ENCODE measurements around the gene ADSL. TPM values are rescaled to one million over a fixed set of nuclear protein-coding genes. Genes with fewer than 3 reads are reported as not detected.

The ADSL gene
- total and polyA plus RNA-seq, 4 donors: 19.4 to 54.5 (median 39.8) TPM

DNA sequence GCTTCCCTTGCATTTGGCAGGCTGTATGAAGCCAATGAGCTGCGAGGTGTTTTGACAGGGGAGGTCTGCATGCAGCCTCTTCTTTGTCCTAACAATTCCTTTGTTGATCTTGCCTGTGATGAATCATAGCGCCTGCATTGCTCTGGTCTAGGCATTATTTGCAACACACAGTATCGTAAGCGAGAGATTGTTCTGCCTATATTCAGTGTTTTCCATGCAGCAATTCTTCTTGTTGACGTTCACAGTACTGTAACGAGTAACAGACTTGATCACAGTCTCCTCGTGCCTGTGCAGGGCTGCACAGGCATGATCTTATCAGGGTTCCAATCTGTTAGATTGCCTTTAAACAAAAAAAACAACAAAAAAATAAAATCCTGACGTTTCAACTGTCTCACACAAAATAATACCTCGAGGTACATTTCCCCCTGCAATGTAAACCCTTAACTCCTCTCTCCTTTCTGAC is 13.9 kb upstream of the ADSL start:
- H3K27ac ChIP-seq (ENCODE audit: low read depth in 1 of 2, low read length in 2 of 2): no peak overlapping the region
- no peaks in the 10 kb centered on the region for H3K27me3 ChIP-seq (ENCODE audit: control insufficient read depth in 4 of 4, insufficient read depth in 4 of 4, low read length in 3 of 4)
- H3K9me3 ChIP-seq (ENCODE audit: control insufficient read depth in 4 of 4, low read length in 3 of 4): no peaks in the 10 kb centered on the region
- 84% methylated on average over 9 of the region's 9 CpGs for WGBS
- TF ChIP-seq HNF4A (conservative IDR thresholded peaks at IDR 0.05) (no peak), NR2F2 (IDR thresholded peaks at IDR 0.05) (no peak), ATF3 (IDR thresholded peaks at IDR 0.05) (no peak), GABPA (IDR thresholded peaks at IDR 0.05 in 1 of 2, conservative IDR thresholded peaks at IDR 0.05 in 1 of 2) (no peak), JUND (IDR thresholded peaks at IDR 0.05) (no peak), RAD21 (IDR thresholded peaks at IDR 0.05) (no peak), TAF1 (conservative IDR thresholded peaks at IDR 0.05) (no peak), HNF4G (IDR thresholded peaks at IDR 0.05) (no peak), FOXA1 (IDR thresholded peaks at IDR 0.05) (no peak), RXRA (IDR thresholded peaks at IDR 0.05) (no peak), ZBTB33 (IDR thresholded peaks at IDR 0.05) (no peak), FOXA2 (IDR thresholded peaks at IDR 0.05) (no peak), YY1 (IDR thresholded peaks at IDR 0.05) (no peak), MAX (IDR thresholded peaks at IDR 0.05) (no peak), EGR1 (IDR thresholded peaks at IDR 0.05; ENCODE audit: low read depth in 2 of 2) (no peak), SP1 (IDR thresholded peaks at IDR 0.05) (no peak)
- TF ChIP-seq, protein P1, sequence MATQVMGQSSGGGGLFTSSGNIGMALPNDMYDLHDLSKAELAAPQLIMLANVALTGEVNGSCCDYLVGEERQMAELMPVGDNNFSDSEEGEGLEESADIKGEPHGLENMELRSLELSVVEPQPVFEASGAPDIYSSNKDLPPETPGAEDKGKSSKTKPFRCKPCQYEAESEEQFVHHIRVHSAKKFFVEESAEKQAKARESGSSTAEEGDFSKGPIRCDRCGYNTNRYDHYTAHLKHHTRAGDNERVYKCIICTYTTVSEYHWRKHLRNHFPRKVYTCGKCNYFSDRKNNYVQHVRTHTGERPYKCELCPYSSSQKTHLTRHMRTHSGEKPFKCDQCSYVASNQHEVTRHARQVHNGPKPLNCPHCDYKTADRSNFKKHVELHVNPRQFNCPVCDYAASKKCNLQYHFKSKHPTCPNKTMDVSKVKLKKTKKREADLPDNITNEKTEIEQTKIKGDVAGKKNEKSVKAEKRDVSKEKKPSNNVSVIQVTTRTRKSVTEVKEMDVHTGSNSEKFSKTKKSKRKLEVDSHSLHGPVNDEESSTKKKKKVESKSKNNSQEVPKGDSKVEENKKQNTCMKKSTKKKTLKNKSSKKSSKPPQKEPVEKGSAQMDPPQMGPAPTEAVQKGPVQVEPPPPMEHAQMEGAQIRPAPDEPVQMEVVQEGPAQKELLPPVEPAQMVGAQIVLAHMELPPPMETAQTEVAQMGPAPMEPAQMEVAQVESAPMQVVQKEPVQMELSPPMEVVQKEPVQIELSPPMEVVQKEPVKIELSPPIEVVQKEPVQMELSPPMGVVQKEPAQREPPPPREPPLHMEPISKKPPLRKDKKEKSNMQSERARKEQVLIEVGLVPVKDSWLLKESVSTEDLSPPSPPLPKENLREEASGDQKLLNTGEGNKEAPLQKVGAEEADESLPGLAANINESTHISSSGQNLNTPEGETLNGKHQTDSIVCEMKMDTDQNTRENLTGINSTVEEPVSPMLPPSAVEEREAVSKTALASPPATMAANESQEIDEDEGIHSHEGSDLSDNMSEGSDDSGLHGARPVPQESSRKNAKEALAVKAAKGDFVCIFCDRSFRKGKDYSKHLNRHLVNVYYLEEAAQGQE (IDR thresholded peaks at IDR 0.05): no peak
- TF ChIP-seq, protein P2, sequence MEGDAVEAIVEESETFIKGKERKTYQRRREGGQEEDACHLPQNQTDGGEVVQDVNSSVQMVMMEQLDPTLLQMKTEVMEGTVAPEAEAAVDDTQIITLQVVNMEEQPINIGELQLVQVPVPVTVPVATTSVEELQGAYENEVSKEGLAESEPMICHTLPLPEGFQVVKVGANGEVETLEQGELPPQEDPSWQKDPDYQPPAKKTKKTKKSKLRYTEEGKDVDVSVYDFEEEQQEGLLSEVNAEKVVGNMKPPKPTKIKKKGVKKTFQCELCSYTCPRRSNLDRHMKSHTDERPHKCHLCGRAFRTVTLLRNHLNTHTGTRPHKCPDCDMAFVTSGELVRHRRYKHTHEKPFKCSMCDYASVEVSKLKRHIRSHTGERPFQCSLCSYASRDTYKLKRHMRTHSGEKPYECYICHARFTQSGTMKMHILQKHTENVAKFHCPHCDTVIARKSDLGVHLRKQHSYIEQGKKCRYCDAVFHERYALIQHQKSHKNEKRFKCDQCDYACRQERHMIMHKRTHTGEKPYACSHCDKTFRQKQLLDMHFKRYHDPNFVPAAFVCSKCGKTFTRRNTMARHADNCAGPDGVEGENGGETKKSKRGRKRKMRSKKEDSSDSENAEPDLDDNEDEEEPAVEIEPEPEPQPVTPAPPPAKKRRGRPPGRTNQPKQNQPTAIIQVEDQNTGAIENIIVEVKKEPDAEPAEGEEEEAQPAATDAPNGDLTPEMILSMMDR (IDR thresholded peaks at IDR 0.05; ENCODE audit: low read depth, low read length, missing input control): no peak
- no peak overlapping the region for H3K9ac ChIP-seq (ENCODE audit: low read depth in 1 of 2, low read length in 2 of 2)
- H3K4me3 ChIP-seq (ENCODE audit: low read depth in 1 of 3, low read length in 3 of 3): no peak overlapping the region
- peaks cover 0 to 10% (median 5%) of the 10 kb centered on the region in 4 donors for H3K36me3 ChIP-seq (ENCODE audit: control insufficient read depth in 4 of 4, insufficient read depth in 3 of 4, low read depth in 1 of 4, low read length in 3 of 4)
- no peak for DNase-seq (ENCODE audit: low spot score)
- no peaks in the 10 kb centered on the region for H3K4me1 ChIP-seq (ENCODE audit: control insufficient read depth in 4 of 4, insufficient read depth in 4 of 4, low read length in 3 of 4)

Measured in liver (tissue), 9 donors.